ENCODE results near the gene TPGS1.

The TPGS1 gene

DNA sequence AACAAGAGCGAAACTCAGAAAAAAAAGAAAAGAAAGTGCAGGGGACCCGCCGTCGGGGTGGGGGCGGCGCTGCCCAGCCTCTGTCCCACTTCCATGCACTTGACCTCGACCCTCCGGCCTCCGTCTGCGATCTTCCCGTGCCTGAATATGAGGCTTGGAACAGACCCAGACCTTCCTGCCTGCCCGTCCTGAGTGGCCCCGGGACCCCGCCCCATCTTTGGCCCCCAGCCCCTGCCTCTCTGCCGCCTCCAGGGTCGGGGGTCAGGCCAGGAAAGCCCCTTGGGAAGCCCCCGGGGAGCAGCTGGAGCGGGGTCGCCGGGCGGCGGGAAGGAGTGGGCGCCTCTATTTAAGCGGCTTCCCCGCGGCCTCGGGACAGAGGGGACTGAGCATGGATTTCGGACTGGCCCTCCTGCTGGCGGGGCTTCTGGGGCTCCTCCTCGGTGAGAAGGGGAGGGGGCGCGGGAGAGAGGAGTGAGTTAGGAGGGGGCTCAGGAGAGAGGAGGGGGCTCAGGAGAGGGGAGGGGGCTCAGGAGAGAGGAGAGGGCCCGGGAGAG is 11.1 kb upstream of the TPGS1 start, which contains the start of gene MADCAM1:
MADCAM1 (plus strand) TSS at position 375 of the 554 bp plus-strand sequence; CDS start at position 389, 14 bp downstream.
- no peak for DNase-seq

DNA sequence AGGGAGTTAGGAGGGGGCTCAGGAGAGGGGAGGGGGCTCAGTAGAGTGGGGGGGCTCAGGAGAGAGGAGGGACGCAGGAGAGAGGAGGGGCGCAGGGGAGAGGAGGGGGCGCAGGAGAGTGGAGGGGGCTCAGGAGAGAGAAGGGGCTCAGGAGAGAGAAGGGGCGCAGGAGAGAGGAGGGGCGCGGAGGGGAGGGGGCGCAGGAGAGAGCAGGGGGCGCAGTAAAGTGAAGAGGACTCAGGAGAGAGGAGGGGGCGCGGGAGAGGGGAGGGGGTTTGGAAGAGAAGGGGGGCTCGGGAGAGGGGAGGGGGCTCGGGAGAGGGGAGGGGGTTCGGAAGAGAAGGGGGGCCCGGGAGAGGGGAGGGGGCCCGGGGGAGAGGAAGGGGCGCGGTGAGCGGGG is 10.3 kb upstream of the TPGS1 start:
- no peak for DNase-seq

DNA sequence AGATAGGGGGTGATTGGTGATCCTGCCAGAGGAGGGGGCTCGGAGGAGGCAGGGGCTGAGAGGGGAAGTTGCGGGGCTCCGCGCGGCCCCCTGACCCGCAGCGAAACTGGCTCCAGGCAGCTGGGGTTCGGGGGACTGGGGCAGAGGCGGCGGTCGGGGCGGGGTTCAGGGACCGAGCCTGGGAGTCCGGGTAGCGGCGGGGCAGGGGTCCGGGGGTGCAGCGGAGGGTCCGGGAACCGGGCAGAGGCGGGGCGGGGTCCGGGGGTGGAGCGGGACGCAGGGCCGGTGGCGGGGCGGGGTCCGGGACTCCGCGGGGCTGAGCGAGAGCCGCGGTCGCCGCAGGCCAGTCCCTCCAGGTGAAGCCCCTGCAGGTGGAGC is 9.8 kb upstream of the TPGS1 start:
- no peak for DNase-seq

GRCh38 chr19:497869-498510 is 9.3 kb upstream of the TPGS1 start:
- no peak for DNase-seq

DNA sequence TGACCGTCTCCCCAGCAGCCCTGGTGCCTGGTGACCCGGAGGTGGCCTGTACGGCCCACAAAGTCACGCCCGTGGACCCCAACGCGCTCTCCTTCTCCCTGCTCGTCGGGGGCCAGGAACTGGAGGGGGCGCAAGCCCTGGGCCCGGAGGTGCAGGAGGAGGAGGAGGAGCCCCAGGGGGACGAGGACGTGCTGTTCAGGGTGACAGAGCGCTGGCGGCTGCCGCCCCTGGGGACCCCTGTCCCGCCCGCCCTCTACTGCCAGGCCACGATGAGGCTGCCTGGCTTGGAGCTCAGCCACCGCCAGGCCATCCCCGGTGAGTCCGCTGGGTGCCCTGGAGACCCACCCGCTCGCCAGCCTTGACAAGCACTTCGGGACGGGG is 8.8 kb upstream of the TPGS1 start:
- DNase-seq: no peak

DNA sequence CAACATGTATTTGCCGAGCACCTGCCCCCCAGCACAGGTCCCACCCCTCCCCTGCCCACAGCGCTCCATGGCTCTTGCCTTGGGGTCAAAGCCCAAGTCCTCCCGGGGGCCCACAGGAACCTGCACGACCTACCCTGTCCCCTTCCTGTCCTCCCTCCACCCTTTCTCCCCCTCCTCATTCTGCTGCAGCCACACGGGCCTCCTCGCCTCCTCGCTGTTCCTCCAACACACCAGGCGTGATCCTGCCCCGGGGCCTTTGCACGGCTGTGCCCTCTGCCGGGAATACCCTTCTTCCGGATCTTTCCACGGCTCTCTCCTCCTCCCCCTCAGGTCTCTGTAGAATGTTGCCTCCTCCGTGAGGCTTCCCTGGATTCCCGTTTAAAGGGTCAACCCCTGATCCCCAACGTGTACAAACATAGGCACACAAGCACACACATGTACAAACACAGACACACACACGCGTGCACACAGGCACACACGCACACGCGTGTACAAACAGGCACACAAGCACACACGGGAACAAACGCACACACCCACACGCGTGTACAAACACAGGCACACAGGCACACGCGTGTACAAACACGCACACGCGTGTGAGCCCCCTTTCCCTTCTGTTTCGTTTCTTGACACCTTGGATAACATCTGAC is 8.2 kb upstream of the TPGS1 start:
- no peak for DNase-seq

- no peak for DNase-seq
Measured at GRCh38 chr19:501646-502045, 5.7 kb upstream of the TPGS1 start.

- DNase-seq: no peak
Measured at GRCh38 chr19:504616-505015, 2.7 kb upstream of the TPGS1 start.

DNA sequence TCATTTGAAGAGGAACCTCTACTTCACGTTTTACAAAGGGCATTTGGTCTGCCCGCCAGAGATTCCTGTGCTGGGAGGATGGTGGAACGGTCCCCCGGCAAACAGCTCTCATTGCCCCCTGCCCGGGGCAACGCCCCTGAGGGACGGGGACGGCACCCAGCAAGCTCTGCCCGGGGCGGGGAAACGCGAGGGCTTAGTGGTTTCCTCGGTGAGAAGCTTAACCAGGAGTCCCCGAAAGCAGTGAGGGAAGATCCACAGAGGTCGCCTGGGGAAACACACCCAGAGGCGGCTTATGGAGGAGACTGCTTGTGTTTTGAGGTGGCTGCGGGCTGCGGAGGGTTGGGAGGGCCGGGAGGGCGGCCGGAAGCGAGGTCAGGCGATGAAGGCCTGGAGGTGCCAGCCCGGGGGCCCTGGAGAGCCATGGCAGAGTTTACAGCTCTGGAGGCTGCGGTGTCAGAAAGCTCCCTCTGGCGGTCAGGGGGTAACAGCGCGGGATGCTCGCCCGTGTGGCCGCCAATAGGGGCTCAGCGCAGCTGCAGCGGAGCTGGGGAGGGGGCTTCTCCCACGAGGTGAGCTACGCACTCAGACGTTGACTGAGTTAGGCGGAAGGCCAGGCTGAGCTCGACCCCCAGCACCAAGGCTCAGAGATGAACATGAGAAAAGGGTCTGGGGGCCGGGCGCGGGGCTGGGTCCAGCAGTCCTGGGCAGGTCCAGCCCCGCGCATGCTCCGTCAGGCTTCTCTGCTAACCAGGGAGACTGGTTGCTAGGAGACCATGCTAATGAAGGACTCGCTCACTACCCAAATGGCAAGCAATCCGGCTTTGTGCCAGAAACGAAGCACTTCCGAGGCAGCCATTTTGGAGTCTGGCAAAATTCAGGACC is 652 bp upstream of the TPGS1 start:
- DNase-seq: peak; percentile 73

- DNase-seq: no peak
Measured at GRCh38 chr19:508204-509150, 1.2 kb downstream of the TPGS1 start.

GRCh38 chr19:510606-511100 is 3.4 kb downstream of the TPGS1 start:
- DNase-seq: peak; percentile 63

DNA sequence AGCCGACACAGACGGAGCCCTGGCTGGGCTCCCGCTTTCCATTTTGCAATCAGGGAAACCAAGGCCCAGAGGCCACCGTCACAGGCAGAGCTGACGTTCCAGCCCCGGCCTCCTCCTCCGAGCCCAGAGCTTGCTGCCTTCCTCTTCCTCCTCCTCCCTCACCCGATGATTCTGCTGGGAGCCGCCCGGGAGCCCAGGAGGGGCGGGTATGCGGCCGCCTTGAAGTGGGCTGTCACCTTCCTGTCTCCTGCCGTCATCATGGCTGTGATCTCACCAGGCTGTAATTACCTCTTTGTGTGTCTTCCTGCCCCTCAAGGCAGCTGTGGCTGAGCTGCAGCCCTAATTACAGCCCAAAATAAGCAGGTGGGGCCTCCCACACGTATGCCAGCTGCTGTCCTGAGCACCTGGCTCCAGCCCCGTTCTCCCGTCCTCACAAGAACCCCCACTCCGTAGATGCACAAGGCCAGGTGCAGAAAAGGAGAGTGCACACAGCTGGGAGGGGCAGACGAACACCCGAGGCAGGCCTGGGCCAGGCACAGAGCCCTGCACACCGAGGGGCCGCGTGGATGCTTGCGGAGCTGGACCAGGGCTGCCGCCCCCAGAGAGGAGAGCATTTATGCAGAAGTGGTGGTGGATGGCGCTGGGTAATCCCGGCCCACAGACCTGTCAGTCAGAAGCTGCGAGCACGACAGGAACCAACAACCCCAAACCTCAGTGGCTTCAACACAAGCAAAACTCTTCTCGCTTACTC is 4.0 kb downstream of the TPGS1 start:
- peak; percentile 89 for DNase-seq

- DNase-seq: peak; percentile 91
Measured at GRCh38 chr19:512547-513365, 5.5 kb downstream of the TPGS1 start.

- no peak for DNase-seq
Measured at GRCh38 chr19:513368-514165, 6.3 kb downstream of the TPGS1 start.

DNA sequence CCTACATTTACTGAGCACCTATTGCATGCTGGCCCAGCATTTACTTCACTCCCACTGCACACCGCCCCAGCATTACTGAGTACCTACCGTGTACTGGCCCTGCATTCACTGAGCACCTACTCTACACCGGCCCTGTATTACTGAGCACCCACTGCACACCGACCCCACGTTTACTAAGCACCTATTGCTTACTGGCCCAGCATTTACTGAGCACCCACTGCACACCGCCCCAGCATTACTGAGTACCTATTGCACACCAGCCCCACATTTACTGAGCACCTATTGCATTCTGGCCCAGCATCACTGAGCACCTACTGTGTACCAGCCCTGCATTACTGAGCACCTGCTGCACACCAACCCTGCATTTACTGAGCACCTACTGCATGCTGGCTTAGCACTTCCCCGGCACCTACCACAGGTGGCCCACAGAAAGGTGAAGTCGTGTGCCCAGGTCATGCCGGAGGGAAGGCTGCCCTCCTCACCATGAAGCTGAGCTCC is 6.9 kb downstream of the TPGS1 start:
- DNase-seq: no peak

GRCh38 chr19:517721-518597 is 10.7 kb downstream of the TPGS1 start:
- DNase-seq: no peak

GRCh38 chr19:518598-519231 is 11.4 kb downstream of the TPGS1 start:
- no peak for DNase-seq

DNA sequence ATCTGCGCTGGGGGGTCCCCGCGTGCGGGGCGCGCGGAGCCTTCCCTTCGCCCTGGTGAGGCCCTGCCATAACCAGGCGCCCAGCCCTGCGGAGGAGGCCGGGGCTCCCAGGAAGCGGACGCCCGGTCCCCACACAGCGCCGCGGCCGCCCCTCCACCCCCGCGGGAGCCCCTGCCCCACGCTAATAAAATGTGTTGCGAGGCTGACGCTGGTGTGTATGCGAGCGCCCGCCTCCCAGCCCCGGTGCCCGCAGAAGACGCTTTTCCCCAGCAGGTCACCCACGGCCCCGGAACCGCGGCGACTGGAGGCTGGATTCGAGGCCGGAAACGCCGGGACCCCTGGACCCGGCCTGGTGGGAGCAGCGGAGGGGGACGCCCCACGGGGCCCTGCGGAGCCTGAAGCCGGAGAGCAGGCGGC is 12.2 kb downstream of the TPGS1 start:
- no peak for DNase-seq
